Measurements from ENCODE around the gene WNT1. TPM values are rescaled to one million over a fixed set of nuclear protein-coding genes. Genes with fewer than 3 reads are reported as not detected.
A peak's percentile ranks its signal among the peaks of the same experiment; 100 is the strongest.

WNT1 gene
- total and polyA plus RNA-seq, 11 donors = 0.29 TPM; not detected in 10

- peaks cover 0 to 100% (median 96%) of the 10 kb centered on the region in 9 donors for H3K36me3 ChIP-seq
- no peak overlapping the region for H3K27ac ChIP-seq
- no peaks in the 10 kb centered on the region for H3K27me3 ChIP-seq
- TF ChIP-seq CTCF (IDR thresholded peaks at IDR 0.05) = no peak
- no peak for TF ChIP-seq POLR2A (IDR thresholded peaks at IDR 0.05)
- ATAC-seq (no peak), DNase-seq (peak in 1 of 5 donors; percentile 55)
- no peak overlapping the region for H3K4me3 ChIP-seq
- WGBS, 4 donors = 95% methylated on average over 21 of the region's 21 CpGs
- H3K9me3 ChIP-seq = no peaks in the 10 kb centered on the region
- no peaks in the 10 kb centered on the region for H3K4me1 ChIP-seq
- intact Hi-C loops (cut with DNase I) = no loop called here
These were observed 48.0 kb downstream of the WNT1 start for GRCh38 chr12:49026101-49026500.

GRCh38 chr12:49026678-49027480, 48.8 kb downstream of the WNT1 start:
- TF ChIP-seq CTCF (IDR thresholded peaks at IDR 0.05) = no peak
- no peak for TF ChIP-seq POLR2A (IDR thresholded peaks at IDR 0.05)
- ATAC-seq (peak in 1 of 4 donors; percentile 4), DNase-seq (peak in 1 of 5 donors; percentile 47)
- Histone ChIP-seq H3K27me3 (no peaks in the 10 kb centered on the region), H3K4me3 (no peak overlapping the region), H3K4me1 (no peaks in the 10 kb centered on the region), H3K9me3 (no peaks in the 10 kb centered on the region), H3K36me3 (peaks cover 0 to 100% (median 96%) of the 10 kb centered on the region in 9 donors), H3K27ac (no peak overlapping the region)
- 95 to 97% (median 95%) methylated on average over 26 of the region's 26 CpGs for WGBS, 4 donors
- intact Hi-C loops (cut with DNase I) = no loop called here

GRCh38 chr12:49027846-49028555, 49.9 kb downstream of the WNT1 start:
- Histone ChIP-seq H3K27me3 (no peaks in the 10 kb centered on the region), H3K4me3 (no peak overlapping the region), H3K9me3 (no peaks in the 10 kb centered on the region), H3K4me1 (peaks cover 0 to 3% (median 0%) of the 10 kb centered on the region in 12 donors), H3K36me3 (peaks cover 0 to 100% (median 96%) of the 10 kb centered on the region in 9 donors), H3K27ac (no peak overlapping the region)
- 93 to 96% (median 94%) methylated on average over 9 of the region's 9 CpGs for WGBS, 4 donors
- DNase-seq = no peak
- intact Hi-C loops (cut with DNase I) = no loop called here
- no peak for ATAC-seq
- TF ChIP-seq POLR2A (IDR thresholded peaks at IDR 0.05) (no peak), CTCF (IDR thresholded peaks at IDR 0.05) (no peak)

GRCh38 chr12:49028666-49029275, 50.6 kb downstream of the WNT1 start:
- Histone ChIP-seq H3K27ac (no peak overlapping the region), H3K4me1 (peaks cover 0 to 9% (median 0%) of the 10 kb centered on the region in 12 donors), H3K27me3 (no peaks in the 10 kb centered on the region), H3K36me3 (peaks cover 0 to 100% (median 96%) of the 10 kb centered on the region in 9 donors), H3K9me3 (no peaks in the 10 kb centered on the region), H3K4me3 (no peak overlapping the region)
- intact Hi-C loops (cut with DNase I) = no loop called here
- DNase-seq (no peak), ATAC-seq (no peak)
- WGBS, 4 donors = 86 to 90% (median 87%) methylated on average over 8 to 10 of the region's 10 CpGs
- TF ChIP-seq POLR2A (IDR thresholded peaks at IDR 0.05) (no peak), CTCF (IDR thresholded peaks at IDR 0.05) (no peak)
